Measurements from ENCODE around the gene PBLD. TPM values are rescaled to one million over a fixed set of nuclear protein-coding genes. Genes with fewer than 3 reads are reported as not detected.
A peak's percentile ranks its signal among the peaks of the same experiment; 100 is the strongest.

Gene PBLD
- total and polyA plus RNA-seq, 2 experiments from 2014 or later: 8.3 to 10.3 TPM

- TF ChIP-seq EZH2phosphoT487 (IDR thresholded peaks at IDR 0.05; ENCODE audit: insufficient read depth, low read depth): no peak
- no peak for TF ChIP-seq EZH2 (IDR thresholded peaks at IDR 0.05; ENCODE audit: insufficient read depth, poor library complexity, severe bottlenecking)
- H3K27ac ChIP-seq: peak overlapping the region; percentile 93
- H3K9me3 ChIP-seq (ENCODE audit: low read depth): no peaks in the 10 kb centered on the region
- peak overlapping the region; percentile 99 for H3K9ac ChIP-seq
- DNase-seq: peak; percentile 34
- peaks cover 84% of the 10 kb centered on the region for H3K79me2 ChIP-seq (ENCODE audit: insufficient read depth)
- H3K27me3 ChIP-seq (replicated peaks; ENCODE audit: insufficient read depth): no peaks in the 10 kb centered on the region
- peaks cover 50% of the 10 kb centered on the region for H4K20me1 ChIP-seq (ENCODE audit: insufficient read depth)
- H3K4me2 ChIP-seq (ENCODE audit: unreplicated experiment): peak overlapping the region; percentile 97
- no peaks in the 10 kb centered on the region for H3K9me2 ChIP-seq (ENCODE audit: insufficient read depth)
- H3F3A ChIP-seq (ENCODE audit: insufficient read depth): peaks cover 50% of the 10 kb centered on the region
- peak overlapping the region; percentile 99 for H3K4me3 ChIP-seq
- H3K36me3 ChIP-seq (ENCODE audit: low read depth): peaks cover 17% of the 10 kb centered on the region
- 1% methylated on average over 10 of the region's 10 CpGs for WGBS, 2 experiments (ENCODE audit: low coverage in 1 of 2, low lambda C conversion rate in 2 of 2, missing lambda C conversion rate in 2 of 2)
- H3K4me1 ChIP-seq (ENCODE audit: insufficient read depth): peaks cover 41% of the 10 kb centered on the region
- H2AFZ ChIP-seq: no peak overlapping the region
- in situ Hi-C loops (cut with MboI): no loop called here
These were observed 1.0 kb upstream of the PBLD start for GRCh38 chr10:68333440-68334431.

- no peaks in the 10 kb centered on the region for H3K27me3 ChIP-seq (replicated peaks; ENCODE audit: insufficient read depth)
- H3K4me2 ChIP-seq (ENCODE audit: unreplicated experiment): peak overlapping the region; percentile 97
- H3K9me2 ChIP-seq (ENCODE audit: insufficient read depth): no peaks in the 10 kb centered on the region
- peak; percentile 75 for DNase-seq
- H3K9me3 ChIP-seq (ENCODE audit: low read depth): no peaks in the 10 kb centered on the region
- 1% methylated on average over 10 of the region's 10 CpGs for WGBS, 2 experiments (ENCODE audit: low coverage in 1 of 2, low lambda C conversion rate in 2 of 2, missing lambda C conversion rate in 2 of 2)
- H3K4me1 ChIP-seq (ENCODE audit: insufficient read depth): peaks cover 47% of the 10 kb centered on the region
- peak overlapping the region; percentile 99 for H3K9ac ChIP-seq
- H3K79me2 ChIP-seq (ENCODE audit: insufficient read depth): peaks cover 77% of the 10 kb centered on the region
- TF ChIP-seq EZH2 (IDR thresholded peaks at IDR 0.05; ENCODE audit: insufficient read depth, poor library complexity, severe bottlenecking): no peak
- TF ChIP-seq EZH2phosphoT487 (IDR thresholded peaks at IDR 0.05; ENCODE audit: insufficient read depth, low read depth): no peak
- in situ Hi-C loops (cut with MboI): no loop called here
- peak overlapping the region; percentile 99 for H3K4me3 ChIP-seq
- peaks cover 46% of the 10 kb centered on the region for H4K20me1 ChIP-seq (ENCODE audit: insufficient read depth)
- H2AFZ ChIP-seq: peak overlapping the region; percentile 53
- H3K36me3 ChIP-seq (ENCODE audit: low read depth): peaks cover 9% of the 10 kb centered on the region; the same call in 1 of the 2 replicates
- H3F3A ChIP-seq (ENCODE audit: insufficient read depth): peaks cover 53% of the 10 kb centered on the region
- H3K27ac ChIP-seq: peak overlapping the region; percentile 93
These were observed 299 bp upstream of the PBLD start for GRCh38 chr10:68333058-68333395.

- Histone ChIP-seq H3K4me1 (ENCODE audit: insufficient read depth) (peaks cover 42% of the 10 kb centered on the region), H3K27ac (peak within 1 kb of the TSS; percentile 93), H2AFZ (peak within 1 kb of the TSS; percentile 87), H3F3A (ENCODE audit: insufficient read depth) (peaks cover 66% of the 10 kb centered on the region), H4K20me1 (ENCODE audit: insufficient read depth) (peaks cover 35% of the 10 kb centered on the region), H3K4me3 (peak within 1 kb of the TSS; percentile 99), H3K9ac (peak within 1 kb of the TSS; percentile 99), H3K79me2 (ENCODE audit: insufficient read depth) (peaks cover 70% of the 10 kb centered on the region), H3K9me3 (ENCODE audit: low read depth) (no peaks in the 10 kb centered on the region), H3K9me2 (ENCODE audit: insufficient read depth) (no peaks in the 10 kb centered on the region), H3K27me3 (replicated peaks; ENCODE audit: insufficient read depth) (no peaks in the 10 kb centered on the region), H3K4me2 (ENCODE audit: unreplicated experiment) (peak within 1 kb of the TSS; percentile 97), H3K36me3 (ENCODE audit: low read depth) (0 out of 2 replicates have a peak, but pooled peaks cover 8% of the 10 kb centered on the region)
- in situ Hi-C loops (cut with MboI): no loop called here
- peak; percentile 100 for DNase-seq
- TF ChIP-seq EZH2phosphoT487 (IDR thresholded peaks at IDR 0.05; ENCODE audit: insufficient read depth, low read depth) (no peak), EZH2 (IDR thresholded peaks at IDR 0.05; ENCODE audit: insufficient read depth, poor library complexity, severe bottlenecking) (no peak)
- 1% methylated on average over 70 of the region's 73 CpGs for WGBS, 2 experiments (ENCODE audit: low coverage in 1 of 2, low lambda C conversion rate in 2 of 2, missing lambda C conversion rate in 2 of 2)
These were observed 1.1 kb downstream of the PBLD start, which contains the start of gene HNRNPH3 for GRCh38 chr10:68331455-68332258. Gene HNRNPH3, plus strand, starts transcription at chr10:68332064. Its CDS starts 5,158 bp downstream, at chr10:68337222.

GRCh38 chr10:68330852-68331454 is 1.8 kb downstream of the PBLD start:
- H3K4me1 ChIP-seq (ENCODE audit: insufficient read depth): peaks cover 35% of the 10 kb centered on the region
- peak; percentile 71 for DNase-seq
- peak overlapping the region; percentile 87 for H2AFZ ChIP-seq
- peak overlapping the region; percentile 93 for H3K27ac ChIP-seq
- H3K9me2 ChIP-seq (ENCODE audit: insufficient read depth): no peaks in the 10 kb centered on the region
- H3K36me3 ChIP-seq (ENCODE audit: low read depth): 0 out of 2 replicates have a peak, but pooled peaks cover 2% of the 10 kb centered on the region
- no peaks in the 10 kb centered on the region for H3K9me3 ChIP-seq (ENCODE audit: low read depth)
- H3K4me3 ChIP-seq: peak overlapping the region; percentile 99
- peaks cover 28% of the 10 kb centered on the region; the same call in 1 of the 2 replicates for H4K20me1 ChIP-seq (ENCODE audit: insufficient read depth)
- H3F3A ChIP-seq (ENCODE audit: insufficient read depth): peaks cover 67% of the 10 kb centered on the region
- peak overlapping the region; percentile 95 for H3K4me2 ChIP-seq (ENCODE audit: unreplicated experiment)
- 6% methylated on average over 29 of the region's 29 CpGs for WGBS, 2 experiments (ENCODE audit: low coverage in 1 of 2, low lambda C conversion rate in 2 of 2, missing lambda C conversion rate in 2 of 2)
- H3K27me3 ChIP-seq (replicated peaks; ENCODE audit: insufficient read depth): no peaks in the 10 kb centered on the region
- peaks cover 70% of the 10 kb centered on the region for H3K79me2 ChIP-seq (ENCODE audit: insufficient read depth)
- TF ChIP-seq EZH2phosphoT487 (IDR thresholded peaks at IDR 0.05; ENCODE audit: insufficient read depth, low read depth) (no peak), EZH2 (IDR thresholded peaks at IDR 0.05; ENCODE audit: insufficient read depth, poor library complexity, severe bottlenecking) (no peak)
- in situ Hi-C loops (cut with MboI): no loop called here
- peak overlapping the region; percentile 99 for H3K9ac ChIP-seq
